Left kidney (tissue), 2 donors: ENCODE data around the gene ANKRD63. TPM values are rescaled to one million over a fixed set of nuclear protein-coding genes. Genes with fewer than 3 reads are reported as not detected.

ENCODE experiments used
- DNase-seq: peaks from one replicate; pipeline ENCODE4 v3.0.0-alpha.2; 2013
- polyA plus RNA-seq: library from polyadenylated mRNA; unstranded; fragments of 120-200 nt; gene quantifications from one replicate; pipeline ENCODE4 v1.2.1, GENCODE V29; 2013; ENCODE audit not compliant: insufficient read length

ANKRD63 gene
- polyA plus RNA-seq, 1 donor: 0.17 TPM

DNA sequence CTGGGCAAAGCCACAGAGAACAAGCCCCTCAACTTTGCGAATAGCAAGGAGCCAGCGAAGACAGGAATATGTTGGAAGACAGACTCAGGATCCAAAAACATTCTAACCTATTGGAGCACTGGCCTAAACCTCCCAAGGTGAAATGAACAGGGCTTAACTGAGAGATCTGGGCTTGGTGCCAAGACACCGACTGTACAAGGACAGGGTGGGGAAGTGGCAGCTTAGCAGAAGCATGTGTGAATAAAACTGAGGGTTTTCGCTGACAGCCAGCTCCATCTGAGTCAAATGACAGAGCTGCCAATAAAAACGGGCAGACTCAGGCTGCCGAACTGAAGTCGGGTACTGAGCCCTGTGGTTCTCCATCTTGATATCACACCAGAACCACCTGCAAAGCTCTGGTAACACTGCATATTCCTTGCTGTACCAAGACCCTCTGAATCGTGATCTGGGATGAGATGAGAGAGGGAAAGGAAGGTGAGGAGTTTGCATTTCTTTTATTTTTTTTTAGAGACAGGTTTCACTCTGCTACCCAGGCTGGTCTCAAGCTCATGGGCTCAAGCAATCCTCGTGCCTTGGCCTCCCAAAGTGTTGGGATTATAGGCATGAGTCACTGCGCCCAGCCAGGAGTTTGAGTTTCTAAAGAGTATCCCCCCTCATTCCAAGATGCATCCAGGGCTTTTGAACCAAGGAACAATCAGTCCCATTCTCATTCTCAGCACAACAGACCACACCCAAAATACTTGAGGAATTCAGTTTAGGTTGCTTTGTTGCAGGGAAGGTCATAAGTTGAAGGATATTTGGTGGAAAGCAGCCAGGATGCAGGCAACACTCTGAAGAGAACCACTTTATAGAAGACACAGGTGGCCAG is 30.9 kb upstream of the ANKRD63 start:
- DNase-seq: no peak

DNA sequence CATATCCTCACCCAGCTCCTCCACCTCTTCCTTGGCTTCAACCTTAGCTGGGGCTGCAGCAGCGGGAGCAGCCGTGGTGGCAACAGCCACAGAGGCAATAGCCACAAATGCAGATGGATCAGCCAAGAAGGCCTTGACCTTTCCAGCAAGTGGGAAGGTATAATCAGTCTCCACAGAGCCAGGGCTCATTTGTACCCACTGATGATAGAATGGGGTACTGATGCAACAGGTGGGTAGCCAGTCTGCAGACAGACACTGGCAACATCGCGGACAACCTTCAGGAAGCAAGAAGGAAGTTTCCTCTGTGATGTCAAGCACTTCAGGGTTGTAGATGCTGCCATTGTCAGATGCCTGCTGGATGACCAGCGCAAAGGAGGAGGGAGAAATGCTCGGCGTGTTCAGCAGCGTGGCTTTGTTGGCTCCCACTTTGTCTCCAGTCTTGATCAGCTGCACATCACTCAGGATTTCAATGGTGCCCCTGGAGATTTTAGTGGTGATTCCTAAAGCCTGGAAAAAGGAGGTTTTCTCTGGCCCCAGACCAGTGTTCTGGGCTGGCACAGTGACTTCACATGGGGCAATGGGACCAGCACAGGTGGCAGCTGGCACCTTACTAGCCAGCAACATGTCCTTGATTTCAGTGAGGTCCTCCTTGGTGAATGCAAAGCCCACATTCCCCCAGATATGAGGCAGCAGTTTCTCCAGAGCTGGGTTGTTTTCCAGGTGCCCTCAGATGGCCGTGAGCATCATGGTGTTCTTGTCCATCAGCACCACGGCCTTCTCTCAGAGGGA is 29.7 kb upstream of the ANKRD63 start:
- DNase-seq: no peak

DNA sequence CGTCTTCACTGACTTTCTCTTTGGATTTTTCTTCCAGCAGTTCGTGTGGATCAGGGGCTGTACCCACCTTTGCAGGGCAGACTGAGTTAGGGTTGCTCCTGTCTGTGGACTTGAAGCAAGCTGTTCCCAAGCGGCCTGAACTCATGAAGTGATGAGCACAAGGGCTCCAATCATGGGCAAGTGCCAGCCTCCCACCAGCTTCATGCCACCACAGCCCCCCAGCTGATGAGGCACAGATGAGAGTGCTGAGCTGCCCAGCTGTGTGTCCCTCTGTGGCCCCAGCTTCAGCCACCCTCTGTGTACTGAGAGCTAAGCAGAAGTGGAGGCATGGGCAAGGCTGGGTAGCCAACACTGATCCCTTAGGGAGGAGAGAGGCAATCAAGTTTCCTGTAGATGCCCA is 28.1 kb upstream of the ANKRD63 start:
- no peak for DNase-seq

DNA sequence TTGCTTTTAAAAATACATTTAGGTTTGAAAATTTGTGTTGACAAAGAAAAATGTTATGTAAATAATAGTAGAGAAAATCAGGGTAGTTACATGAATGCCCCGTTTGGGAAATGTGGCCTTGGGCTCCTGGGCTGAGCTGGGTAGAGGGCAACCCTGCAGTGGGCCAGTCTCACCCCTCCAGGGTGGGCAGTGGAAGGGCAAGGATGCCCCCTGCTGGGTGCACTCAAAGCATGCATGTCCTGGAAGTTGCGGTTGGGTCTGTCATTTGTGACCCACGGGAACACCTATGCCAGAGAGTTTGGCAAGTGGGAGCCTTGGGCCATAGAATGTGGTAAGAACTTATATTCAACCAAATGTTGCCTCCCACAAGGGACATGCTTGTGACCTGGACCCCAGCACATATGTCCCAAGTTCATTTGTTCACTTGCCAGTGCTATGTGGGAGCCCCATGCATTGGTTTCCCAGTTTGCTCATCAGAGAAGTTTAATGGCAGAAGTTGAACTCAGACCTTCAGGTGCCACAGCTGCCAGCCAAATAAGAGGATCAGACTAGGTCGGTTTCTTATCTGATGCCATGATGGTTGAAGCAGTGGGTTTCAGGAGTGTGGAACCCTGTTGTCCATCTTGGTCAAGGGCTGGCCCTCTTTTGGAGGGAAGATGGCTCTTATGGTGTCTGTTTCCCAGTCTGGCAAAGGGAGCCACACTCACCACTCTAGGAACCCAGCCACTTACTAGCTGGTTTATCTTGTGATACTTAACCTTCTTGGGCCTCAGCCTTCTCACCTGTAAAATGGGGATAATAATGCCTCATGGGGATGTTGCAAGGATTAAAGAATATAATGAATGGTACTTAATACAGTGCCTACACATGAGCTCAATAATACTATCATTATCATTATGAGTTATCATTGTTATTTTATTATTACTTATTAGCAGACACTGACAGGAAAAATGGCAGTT is 27.4 kb upstream of the ANKRD63 start:
- DNase-seq: no peak

DNA sequence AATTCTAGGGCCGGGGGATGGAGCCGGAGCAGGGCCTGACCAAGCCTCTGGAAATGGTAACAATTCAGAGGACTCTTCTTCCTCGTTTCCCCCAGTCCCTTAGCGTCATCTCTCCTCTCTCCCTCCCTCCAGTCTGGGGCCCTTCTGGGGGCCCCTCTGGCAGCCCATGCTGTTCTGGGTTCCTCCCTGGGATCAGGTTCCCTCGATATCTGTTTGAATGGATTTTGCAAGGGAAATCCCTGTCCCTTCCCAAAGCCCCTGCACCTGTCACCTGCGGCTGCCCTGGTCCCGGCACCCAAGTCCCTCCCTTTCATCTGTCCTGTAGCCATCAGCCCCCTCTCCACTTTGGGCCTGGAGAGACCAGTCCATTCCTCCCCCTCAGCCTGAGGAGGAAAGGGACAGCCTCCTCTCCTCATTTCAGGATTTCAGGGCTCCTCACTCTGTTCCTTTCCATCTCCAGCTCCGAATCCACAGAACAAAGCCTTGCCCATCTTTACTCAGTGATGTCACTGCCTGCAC is 26.5 kb upstream of the ANKRD63 start:
- DNase-seq: no peak

DNA sequence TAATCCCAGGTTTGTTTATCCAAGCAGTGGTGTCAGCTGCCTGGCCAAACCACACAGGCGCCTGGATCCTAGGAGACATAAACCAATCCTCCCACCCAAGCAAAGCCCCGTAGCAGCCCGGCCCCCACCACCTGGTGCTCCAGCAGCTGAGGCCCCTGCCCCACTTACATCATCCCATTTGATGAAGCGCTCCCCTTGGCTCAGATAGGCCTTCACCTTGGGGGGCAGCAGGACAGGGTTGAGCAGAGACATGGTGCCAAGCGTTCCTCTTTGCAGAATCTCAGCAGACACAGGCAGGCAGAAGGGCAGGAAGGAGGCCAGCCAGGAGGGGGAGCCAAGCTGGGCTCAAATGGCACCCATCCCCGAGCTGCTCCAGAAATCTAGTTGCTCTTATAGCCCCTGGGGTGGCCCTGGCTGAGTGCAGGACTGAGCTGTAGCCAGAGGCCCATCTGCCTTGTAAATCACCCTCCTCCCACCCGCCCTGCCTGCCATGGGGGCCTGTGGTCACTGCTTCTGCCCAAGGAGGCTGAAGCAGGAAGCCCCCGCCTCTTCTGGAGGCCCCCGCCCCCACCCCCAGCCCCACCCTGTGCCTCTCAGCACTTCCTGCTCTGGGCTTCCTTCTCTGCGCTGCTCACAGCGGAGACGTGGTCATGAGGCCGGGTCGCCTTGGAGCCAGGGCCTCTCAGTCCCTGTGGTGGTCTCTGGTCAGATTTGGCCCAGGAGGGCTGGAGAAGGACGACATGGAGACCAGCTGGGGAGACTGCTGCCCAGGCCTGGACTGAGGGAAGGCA is 24.8 kb upstream of the ANKRD63 start, which contains the start of gene PLCB2:
PLCB2 (minus strand) TSS at position 515 of the 791 bp plus-strand sequence; CDS start at position 252, 263 bp downstream.
- no peak for DNase-seq

DNA sequence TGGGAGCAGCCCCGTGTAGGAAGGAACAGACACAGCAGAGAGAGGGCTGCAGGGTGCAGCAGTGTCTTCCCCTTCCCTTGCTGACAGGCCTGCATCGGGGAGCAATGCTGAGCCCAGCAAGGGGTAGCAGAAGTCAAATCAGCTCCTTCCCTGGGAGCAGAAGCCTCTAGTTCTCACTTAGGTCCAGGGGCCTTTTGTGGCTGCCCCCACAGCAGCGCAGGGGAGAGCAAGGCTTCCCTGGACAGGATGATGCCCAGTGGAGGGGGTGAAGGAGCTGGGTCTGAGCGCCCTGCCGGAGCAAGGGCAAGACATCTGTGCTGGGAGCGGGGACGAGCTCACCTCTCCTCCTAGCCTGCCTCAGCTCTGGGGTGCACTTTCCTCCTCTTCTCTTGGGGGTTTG is 24.0 kb upstream of the ANKRD63 start:
- DNase-seq: no peak

DNA sequence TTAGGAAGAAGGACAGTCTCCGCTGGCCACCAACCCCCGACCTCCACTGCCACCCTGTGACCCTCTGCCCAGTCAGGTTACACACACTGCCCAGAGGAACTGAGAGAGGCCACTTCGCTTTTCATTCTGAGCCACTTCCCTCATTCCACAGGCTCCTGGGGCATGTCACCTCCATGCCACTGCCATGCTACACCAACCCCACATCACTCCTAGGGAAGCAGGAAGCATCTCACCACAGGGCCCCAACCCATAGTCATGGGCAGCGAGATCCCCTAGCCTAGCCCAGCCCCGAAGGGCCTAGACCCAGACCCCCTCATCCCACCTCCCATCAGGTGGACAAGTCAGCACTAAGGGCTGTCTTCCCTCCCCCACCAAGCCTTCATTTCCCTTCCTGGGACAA is 23.5 kb upstream of the ANKRD63 start:
- DNase-seq: no peak

DNA sequence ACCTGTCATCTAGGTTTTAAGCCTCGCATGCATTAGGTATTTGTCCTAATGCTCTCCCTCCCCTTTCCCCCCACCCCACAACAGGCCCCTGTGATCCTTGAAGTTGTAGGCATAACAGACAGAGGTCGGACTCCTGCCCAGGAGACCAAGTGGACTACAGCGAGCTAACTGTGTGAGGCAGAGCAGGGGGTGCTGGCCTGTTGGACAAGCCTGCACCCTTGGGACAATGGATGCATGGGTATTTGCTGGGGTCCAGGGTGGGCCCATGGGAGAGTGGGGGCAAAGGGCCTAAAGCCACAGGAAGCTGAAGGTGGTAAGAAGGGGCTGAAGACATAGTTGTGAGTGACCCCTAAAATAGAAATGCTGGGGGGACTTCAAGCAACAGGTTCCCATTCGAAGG is 22.4 kb upstream of the ANKRD63 start:
- no peak for DNase-seq

DNA sequence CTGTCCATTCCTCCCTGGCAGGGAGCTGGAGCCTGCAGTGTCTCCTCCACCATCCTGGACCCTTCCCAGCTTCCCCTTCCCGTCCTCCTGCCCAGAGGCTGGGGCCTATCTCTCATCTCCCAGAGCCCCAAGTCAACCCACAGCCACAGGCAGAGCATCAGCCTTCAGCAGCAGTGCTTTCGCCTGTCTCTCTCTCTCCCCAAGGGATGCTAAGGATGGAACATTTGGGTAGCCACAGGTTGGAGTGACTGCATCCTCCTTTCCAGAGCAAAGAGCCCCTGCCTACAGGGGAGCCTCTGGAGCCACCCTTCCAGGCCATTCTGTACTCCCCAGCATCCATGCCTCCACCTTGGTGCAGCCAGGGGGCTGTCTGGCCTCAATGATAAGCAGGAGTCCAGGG is 20.7 kb upstream of the ANKRD63 start:
- no peak for DNase-seq

DNA sequence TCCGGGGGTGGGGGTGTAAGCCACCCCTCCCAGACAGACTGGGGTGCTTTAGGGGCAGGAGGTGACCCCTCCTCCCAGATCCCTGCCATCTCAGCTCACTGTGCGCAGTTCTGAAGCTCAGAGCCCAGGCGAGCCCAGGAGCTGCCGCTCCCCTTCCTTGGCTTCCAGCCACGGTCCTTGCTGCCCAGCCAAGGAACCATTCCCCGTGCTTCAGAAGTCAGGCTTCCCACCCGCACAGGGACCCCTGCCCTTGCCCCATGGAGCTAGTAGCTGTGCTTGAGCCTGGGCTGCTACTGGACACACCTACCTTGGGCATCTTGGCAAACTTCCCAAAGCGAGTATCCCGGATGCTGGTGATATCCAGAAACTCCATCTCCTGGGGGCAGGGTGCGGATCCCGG is 20.1 kb upstream of the ANKRD63 start:
- no peak for DNase-seq

DNA sequence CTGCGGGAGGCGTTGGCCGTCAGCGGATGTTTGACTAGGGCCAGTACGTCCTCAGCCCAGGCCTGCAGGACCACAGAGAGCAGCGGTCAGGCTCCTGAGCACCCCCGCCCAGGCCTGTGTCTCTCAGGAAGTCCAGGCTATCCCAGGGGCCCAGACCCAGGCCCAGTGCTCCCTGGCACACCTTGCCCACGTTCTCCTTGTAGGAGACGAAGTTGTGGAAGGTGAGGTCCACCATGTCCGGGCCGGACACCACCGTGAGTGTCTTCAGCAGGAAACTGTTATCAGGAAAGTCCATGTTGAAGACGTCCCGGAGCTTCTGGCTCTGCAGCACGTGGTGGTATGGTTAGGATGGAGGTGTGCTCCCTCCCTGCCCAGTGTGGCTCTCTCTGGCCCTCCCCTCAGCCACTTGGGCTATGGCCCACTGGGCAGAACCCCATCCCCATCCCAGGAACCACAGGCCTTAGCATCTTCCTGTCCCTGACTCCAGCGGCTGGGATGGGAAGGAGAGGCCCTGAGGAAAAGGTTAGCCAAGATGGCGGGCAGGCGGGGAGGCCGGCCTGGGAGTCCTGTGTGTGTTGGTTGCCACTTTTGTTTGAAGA is 19.5 kb upstream of the ANKRD63 start:
- DNase-seq: no peak

DNA sequence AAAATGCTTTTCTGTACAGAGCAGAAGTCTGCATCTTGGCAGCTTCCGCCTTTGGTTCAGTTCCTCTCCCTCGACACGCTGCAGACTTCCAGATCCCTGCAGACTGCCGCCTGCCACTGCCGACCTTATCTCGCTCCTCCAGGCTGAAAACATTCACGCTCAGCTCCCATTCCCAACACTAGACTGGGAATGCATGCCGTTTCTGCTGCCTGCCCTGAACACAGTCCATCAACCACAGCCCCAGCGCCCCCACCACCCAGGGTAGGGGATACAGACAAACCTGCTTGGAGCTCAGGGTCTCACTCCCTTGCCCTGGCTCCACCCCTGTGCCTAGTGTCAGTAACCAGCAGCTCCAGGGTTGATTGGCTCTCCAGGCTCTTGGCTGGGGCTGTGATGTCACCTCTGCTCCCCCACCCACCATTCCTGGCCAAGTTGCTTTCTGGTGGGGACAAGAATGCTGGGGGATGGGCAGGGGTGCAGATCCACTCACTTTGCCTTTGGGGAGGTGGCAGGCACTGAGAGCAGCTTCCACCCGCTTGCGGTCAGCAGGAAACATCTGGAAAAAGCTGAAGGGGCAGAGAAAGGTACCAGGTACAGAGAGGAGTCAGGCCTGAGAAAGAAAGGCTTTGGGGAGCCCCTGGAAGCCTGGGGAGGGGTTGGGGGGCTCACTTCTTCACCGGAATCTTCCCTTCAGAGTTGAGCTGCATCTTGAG is 18.8 kb upstream of the ANKRD63 start:
- no peak for DNase-seq

DNA sequence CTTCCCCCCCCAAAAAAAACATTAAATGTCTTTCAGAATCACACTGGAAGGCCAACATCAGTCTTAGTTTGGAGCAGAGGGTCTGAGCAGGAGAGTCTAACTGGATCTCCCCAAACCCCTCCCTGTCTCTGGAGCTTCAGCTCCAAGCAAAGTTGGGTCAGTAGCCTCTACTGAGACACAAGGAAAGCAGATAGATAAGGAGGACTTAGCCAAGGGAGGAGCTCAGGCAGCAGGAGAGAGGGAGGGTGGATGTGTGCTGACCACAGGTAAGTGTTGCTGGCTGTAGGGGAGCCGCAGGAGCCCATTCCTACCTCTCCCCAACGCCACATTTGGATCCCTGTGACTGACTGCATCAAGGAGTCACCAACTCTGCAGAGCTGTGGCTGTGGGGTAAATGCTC is 17.9 kb upstream of the ANKRD63 start:
- no peak for DNase-seq

DNA sequence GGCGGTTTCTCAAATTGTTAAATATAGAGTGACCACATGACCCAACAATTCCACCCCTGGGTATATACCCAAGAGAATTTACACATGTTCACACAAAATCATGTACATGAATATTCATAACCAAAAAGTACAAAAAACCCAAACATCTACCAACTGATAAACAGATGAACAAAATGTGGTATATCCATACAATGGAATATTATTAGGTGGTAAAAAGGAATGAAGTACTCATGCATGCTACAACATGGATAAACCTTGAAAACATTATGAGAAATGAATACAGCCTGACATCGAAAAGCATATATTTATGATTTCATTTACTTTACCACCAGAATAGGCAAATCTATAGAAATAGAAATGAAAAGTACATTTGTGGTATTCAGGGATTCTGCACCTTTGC is 17.5 kb upstream of the ANKRD63 start:
- no peak for DNase-seq

DNA sequence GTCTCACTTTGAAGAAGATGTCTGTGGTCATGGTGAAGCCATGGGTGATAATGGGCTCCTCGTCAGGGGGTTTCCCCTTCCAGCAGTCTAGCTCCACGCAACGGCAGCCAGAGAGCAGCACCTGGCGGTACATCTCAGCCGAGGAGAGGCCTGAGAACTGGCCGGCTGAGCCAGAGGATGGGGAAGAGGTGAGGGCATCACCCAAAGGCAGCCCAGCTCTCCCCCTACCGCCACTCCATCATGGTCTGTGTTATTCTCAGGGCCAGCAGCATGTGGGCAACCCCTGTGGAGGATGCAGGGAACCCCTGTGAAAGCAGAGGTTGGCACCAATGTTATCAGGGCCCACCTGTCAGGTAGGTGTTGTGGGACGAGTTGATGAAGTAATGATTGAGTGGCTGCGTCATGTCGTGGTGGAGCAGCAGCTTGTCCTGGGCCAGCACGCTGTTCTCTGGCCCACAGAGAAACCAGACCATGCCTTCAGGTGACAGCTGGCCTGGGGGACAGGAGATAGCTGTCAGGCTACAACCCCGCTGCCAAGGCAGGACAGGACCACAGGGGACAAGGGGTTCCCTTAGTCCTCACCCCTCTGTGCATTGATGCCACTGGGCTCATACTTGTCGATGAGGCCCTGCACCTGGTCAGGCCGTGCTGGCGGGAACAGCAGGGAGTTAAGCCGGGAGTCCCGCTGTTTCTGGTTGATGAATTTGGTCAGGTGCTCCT is 15.5 kb upstream of the ANKRD63 start:
- no peak for DNase-seq

DNA sequence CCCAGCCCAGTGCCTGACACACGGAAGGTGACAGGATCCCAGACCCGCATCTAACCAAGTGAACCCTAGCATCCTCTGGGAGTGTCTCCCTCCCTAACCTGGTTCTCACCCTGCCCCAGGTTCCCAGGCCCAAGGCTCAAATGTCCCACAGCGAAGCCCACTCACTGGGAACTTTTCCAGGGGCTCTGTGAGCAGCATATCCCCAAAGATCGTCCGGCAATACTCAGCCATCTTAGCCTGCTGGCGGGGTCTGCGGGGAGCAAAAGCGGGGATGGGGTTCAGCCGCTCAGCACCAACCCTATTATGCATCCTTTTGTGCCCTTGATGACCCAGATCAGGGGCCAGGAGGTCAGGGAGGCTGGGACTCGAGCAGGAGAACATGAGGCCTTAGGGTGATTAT is 14.5 kb upstream of the ANKRD63 start:
- no peak for DNase-seq

DNA sequence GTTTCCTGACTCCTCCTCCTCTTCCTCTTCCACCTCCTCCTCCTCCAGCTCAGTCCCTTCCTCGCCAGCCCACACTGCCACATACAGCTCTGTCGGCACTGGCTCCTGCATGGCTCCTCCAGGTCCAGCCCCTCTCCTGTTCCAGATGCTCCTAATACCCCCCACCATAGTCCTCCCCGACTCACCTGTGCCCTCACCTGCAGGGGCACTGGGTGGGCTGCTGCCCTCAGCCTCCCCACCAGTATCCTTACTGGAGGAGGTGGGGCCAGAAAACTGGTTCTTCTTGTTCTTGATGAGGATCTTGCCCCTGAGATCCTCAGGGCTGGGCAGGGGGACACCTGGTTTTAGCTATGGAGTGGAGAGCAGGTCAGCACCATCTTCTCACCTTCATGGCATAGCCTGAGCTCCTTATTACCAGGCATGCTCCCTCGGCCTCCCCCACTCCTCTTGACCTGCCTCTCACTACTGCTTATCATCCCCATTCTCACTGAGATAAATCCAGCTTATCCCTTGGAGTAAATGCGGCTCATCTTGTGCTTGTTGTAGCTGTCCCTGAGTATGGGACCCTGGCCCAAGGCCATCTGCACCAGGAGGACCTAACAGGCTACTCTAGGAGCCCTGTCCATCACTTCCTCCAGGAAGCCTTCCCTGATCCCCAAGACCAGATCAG is 13.8 kb upstream of the ANKRD63 start:
- no peak for DNase-seq
